NCI-H2171 treated with DMSO at 0.1 percent for 48 hours (cell line): ENCODE data around the gene TCF7L1.
"Not testable (repeated sequence)": the region's sequence is repeated elsewhere in the genome, so short reads cannot be mapped to it uniquely, and the experiment has no call there.

ENCODE experiments used
- DNase-seq: peaks from one replicate; lab custom pipeline; 2025; lab: John Stamatoyannopoulos, UW

TCF7L1 gene

GRCh38 chr2:85132834-85133637, at the start of gene TCF7L1:
Gene TCF7L1 (plus strand): TSS chr2:85133392. CDS start chr2:85133685, 293 bp downstream.
- DNase-seq, result peak; percentile 53

GRCh38 chr2:85085563-85085962, 47.6 kb upstream of the TCF7L1 start:
- no peak for DNase-seq

GRCh38 chr2:85087541-85087940, 45.7 kb upstream of the TCF7L1 start:
- DNase-seq, result no peak

GRCh38 chr2:85088921-85089320, 44.3 kb upstream of the TCF7L1 start:
- DNase-seq, result no peak

- DNase-seq, result peak; percentile 93
These were observed 43.6 kb upstream of the TCF7L1 start for GRCh38 chr2:85089585-85089984.

GRCh38 chr2:85091838-85092237, 41.4 kb upstream of the TCF7L1 start:
- peak; percentile 39 for DNase-seq

- no peak for DNase-seq
These were observed 38.1 kb upstream of the TCF7L1 start for GRCh38 chr2:85095094-85095493.

- no peak for DNase-seq
These were observed 36.6 kb upstream of the TCF7L1 start for GRCh38 chr2:85096616-85097015.

- no peak for DNase-seq
These were observed 29.0 kb upstream of the TCF7L1 start for GRCh38 chr2:85104228-85104627.

GRCh38 chr2:85106489-85107180, 26.6 kb upstream of the TCF7L1 start:
- DNase-seq, result no peak

GRCh38 chr2:85110991-85111560, 22.1 kb upstream of the TCF7L1 start:
- no peak for DNase-seq

GRCh38 chr2:85111819-85112281, 21.3 kb upstream of the TCF7L1 start:
- DNase-seq, result no peak

GRCh38 chr2:85112906-85113625, 20.1 kb upstream of the TCF7L1 start:
- no peak for DNase-seq

- no peak for DNase-seq
These were observed 18.4 kb upstream of the TCF7L1 start for GRCh38 chr2:85114586-85115330.

GRCh38 chr2:85116207-85116606, 17.0 kb upstream of the TCF7L1 start:
- DNase-seq, result no peak

- DNase-seq, result no peak
These were observed 13.3 kb upstream of the TCF7L1 start for GRCh38 chr2:85119900-85120299.

- DNase-seq, result no peak
These were observed 12.8 kb upstream of the TCF7L1 start for GRCh38 chr2:85120363-85120762.

- not testable (repeated sequence) for DNase-seq
These were observed 6.7 kb upstream of the TCF7L1 start for GRCh38 chr2:85126462-85126861.

GRCh38 chr2:85129861-85130260, 3.3 kb upstream of the TCF7L1 start:
- DNase-seq, result no peak

- no peak for DNase-seq
These were observed 2.8 kb upstream of the TCF7L1 start for GRCh38 chr2:85130407-85130806.

- no peak for DNase-seq
These were observed 2.1 kb upstream of the TCF7L1 start for GRCh38 chr2:85131116-85131515.

GRCh38 chr2:85132397-85132796, 795 bp upstream of the TCF7L1 start:
- DNase-seq, result no peak
